K562 (cell line): ENCODE results near the gene AP3B2. TPM values are rescaled to one million over a fixed set of nuclear protein-coding genes. Genes with fewer than 3 reads are reported as not detected.
A peak's percentile ranks its signal among the peaks of the same experiment; 100 is the strongest.

Experiments
- ARID2 ChIP-seq: fragments of 450-650 bp; IDR thresholded peaks from 2 replicates; pipeline ENCODE4 v1.6.1; 2017; ENCODE audit warnings: antibody characterized with exemption, mild to moderate bottlenecking
- BDP1 ChIP-seq: IDR thresholded peaks from 3 replicates; pipeline ENCODE4 v1.6.1; 2011; ENCODE audit not compliant: insufficient read length, insufficient read depth
- CBX2 ChIP-seq: fragments of 200-600 bp; sonication (generic); IDR thresholded peaks from one replicate; pipeline ENCODE4 v1.6.1; 2012; ENCODE audit warnings: mild to moderate bottlenecking, low read length, inconsistent platforms; ENCODE audit not compliant: insufficient read depth, poor library complexity, severe bottlenecking
- CXXC5 ChIP-seq: fragments of 250-450 bp; sonication (Bioruptor Pico); IDR thresholded peaks from 2 replicates; pipeline ENCODE4 v1.8.0; 2022; ENCODE audit warnings: inconsistent platforms, mild to moderate bottlenecking, moderate library complexity
- EP400 ChIP-seq: fragments of 450-650 bp; IDR thresholded peaks from 2 replicates; pipeline ENCODE4 v1.6.1; 2017; ENCODE audit warnings: antibody characterized with exemption, mild to moderate bottlenecking, moderate library complexity
- ETV5 ChIP-seq: sonication (generic); formaldehyde crosslinking; IDR thresholded peaks from 2 replicates; pipeline ENCODE4 v1.4.0; 2020; ENCODE audit warnings: low read depth, mild to moderate bottlenecking, missing genetic modification reagents
- HLTF ChIP-seq: fragments of 450-650 bp; IDR thresholded peaks from 2 replicates; pipeline ENCODE4 v1.6.1; 2016
- KAT8 ChIP-seq: fragments of 450-650 bp; IDR thresholded peaks from 2 replicates; pipeline ENCODE4 v1.6.1; 2016; ENCODE audit warnings: low read depth, mild to moderate bottlenecking
- MCM7 ChIP-seq, 2 experiments: fragments of 450-650 bp; IDR thresholded peaks; 2 replicates each; pipeline ENCODE4 v1.6.1; 2016 to 2018
- MTA2 ChIP-seq: fragments of 450-650 bp; IDR thresholded peaks from 2 replicates; pipeline ENCODE4 v1.6.1; 2016; ENCODE audit warnings: low read depth
- NFE2 ChIP-seq: IDR thresholded peaks from 2 replicates; pipeline ENCODE4 v1.6.1; 2014; ENCODE audit warnings: antibody characterized with exemption, low read depth
- PRPF4 ChIP-seq: fragments of 200-400 bp; formaldehyde crosslinking; IDR thresholded peaks from one replicate; pipeline ENCODE4 v1.6.1; 2017; ENCODE audit warnings: low read length, low read depth, mild to moderate bottlenecking; ENCODE audit not compliant: insufficient read depth, poor library complexity, severe bottlenecking
- PTTG1 ChIP-seq: fragments of 450-650 bp; IDR thresholded peaks from 2 replicates; pipeline ENCODE4 v1.6.1; 2016; ENCODE audit warnings: low read depth, mild to moderate bottlenecking, missing genetic modification characterization, missing compliant biosample characterization
- RFX1 ChIP-seq: fragments of 450-650 bp; IDR thresholded peaks from 2 replicates; pipeline ENCODE4 v1.6.1; 2016; ENCODE audit warnings: mild to moderate bottlenecking, moderate library complexity
- SAFB2 ChIP-seq: fragments of 200-400 bp; formaldehyde crosslinking; IDR thresholded peaks from 2 replicates; pipeline ENCODE4 v1.6.1; 2018; ENCODE audit warnings: borderline replicate concordance, low read length, low read depth, moderate library complexity; ENCODE audit not compliant: severe bottlenecking
- STAT5B ChIP-seq: fragments of 250-450 bp; sonication (Bioruptor Pico); IDR thresholded peaks from 2 replicates; pipeline ENCODE4 v1.8.0; 2021; ENCODE audit warnings: mild to moderate bottlenecking, inconsistent platforms
- TFAM ChIP-seq: fragments of 250-450 bp; sonication (Bioruptor Pico); conservative IDR thresholded peaks from 2 replicates; pipeline ENCODE4 v1.5.0; 2021; ENCODE audit warnings: mild to moderate bottlenecking, moderate library complexity
- ZBTB12 ChIP-seq: fragments of 250-450 bp; sonication (Bioruptor Pico); IDR thresholded peaks from 2 replicates; pipeline ENCODE4 v1.4.0; 2020
- ZNF253 ChIP-seq: fragments of 250-450 bp; sonication (Bioruptor Pico); conservative IDR thresholded peaks from 2 replicates; pipeline ENCODE4 v1.6.1; 2021; ENCODE audit warnings: mild to moderate bottlenecking
- ZNF436 ChIP-seq: fragments of 250-450, 450-650 bp; sonication (Bioruptor Pico); formaldehyde crosslinking; IDR thresholded peaks from 2 replicates; pipeline ENCODE4 v1.7.0; 2020; ENCODE audit warnings: mild to moderate bottlenecking
- ZNF445 ChIP-seq: fragments of 250-450 bp; sonication (Bioruptor Pico); IDR thresholded peaks from 2 replicates; pipeline ENCODE4 v1.4.0; 2020; ENCODE audit warnings: low read depth, mild to moderate bottlenecking, moderate library complexity
- ZNF696 ChIP-seq: fragments of 250-450 bp; sonication (Bioruptor Pico); conservative IDR thresholded peaks from 2 replicates; pipeline ENCODE4 v1.4.0; 2020; ENCODE audit warnings: mild to moderate bottlenecking, moderate library complexity
- polyA plus RNA-seq, 8 experiments: library from polyadenylated mRNA; depleted of rRNA in 4 of 8; stranded (reverse) in 5 of 8; unstranded in 3 of 8; fragments of >200 nt; fragmentation: Nextera tagmentation in 2 of 8; fragmentation: Illumina TruSeq in 1 of 8; extraction: Ambion mirVana in 2 of 8; extraction: Trizol in 1 of 8; gene quantifications; 2 replicates each; pipeline versions ENCODE4 v1.2.1 to v1.2.3, GENCODE V29; 2011 to 2014; ENCODE audit warnings: inconsistent platforms in 1 of 8, missing spikeins in 1 of 8
- total RNA-seq, 7 experiments: library from RNA; depleted of rRNA in 6 of 7; stranded (reverse); fragments of >200 nt in 6 of 7; fragmentation: Illumina TruSeq in 2 of 7; extraction: Trizol in 2 of 7; gene quantifications; 2 replicates each; pipeline versions ENCODE4 v1.2.1 to v1.2.3, GENCODE V29; 2011 to 2021; ENCODE audit warnings: low replicate concordance in 1 of 7
- TF ChIP-seq, protein P1 (sequence below): fragments of 250-450 bp; sonication (Bioruptor Pico); IDR thresholded peaks from 2 replicates; pipeline ENCODE4 v1.5.0; 2021
- TF ChIP-seq, protein P2 (sequence below): sonication (generic); formaldehyde crosslinking; IDR thresholded peaks from 2 replicates; pipeline ENCODE4 v1.8.0; 2022; ENCODE audit warnings: mild to moderate bottlenecking, missing genetic modification reagents
- TF ChIP-seq, protein P3 (sequence below): sonication (generic); formaldehyde crosslinking; IDR thresholded peaks from 2 replicates; pipeline ENCODE4 v1.8.1; 2023; ENCODE audit warnings: mild to moderate bottlenecking, missing genetic modification reagents

The AP3B2 gene
- total and polyA plus RNA-seq, 9 of the 15 experiments (the other 6 are each of a cell fraction or from before 2014, with no cell fraction given), result 0.03 to 0.15 (median 0.10) TPM; not detected in 2

GRCh38 chr15:82647045-82647834, 62.4 kb downstream of the AP3B2 start, which contains the start of gene CPEB1 (continued):
- TF ChIP-seq, protein P1, sequence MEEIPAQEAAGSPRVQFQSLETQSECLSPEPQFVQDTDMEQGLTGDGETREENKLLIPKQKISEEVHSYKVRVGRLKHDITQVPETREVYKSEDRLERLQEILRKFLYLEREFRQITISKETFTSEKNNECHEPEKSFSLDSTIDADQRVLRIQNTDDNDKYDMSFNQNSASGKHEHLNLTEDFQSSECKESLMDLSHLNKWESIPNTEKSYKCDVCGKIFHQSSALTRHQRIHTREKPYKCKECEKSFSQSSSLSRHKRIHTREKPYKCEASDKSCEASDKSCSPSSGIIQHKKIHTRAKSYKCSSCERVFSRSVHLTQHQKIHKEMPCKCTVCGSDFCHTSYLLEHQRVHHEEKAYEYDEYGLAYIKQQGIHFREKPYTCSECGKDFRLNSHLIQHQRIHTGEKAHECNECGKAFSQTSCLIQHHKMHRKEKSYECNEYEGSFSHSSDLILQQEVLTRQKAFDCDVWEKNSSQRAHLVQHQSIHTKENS, result no peak
- peak; percentile 77; the same call in 1 of the 2 replicates for TF ChIP-seq EP400
- TF ChIP-seq, protein P2, sequence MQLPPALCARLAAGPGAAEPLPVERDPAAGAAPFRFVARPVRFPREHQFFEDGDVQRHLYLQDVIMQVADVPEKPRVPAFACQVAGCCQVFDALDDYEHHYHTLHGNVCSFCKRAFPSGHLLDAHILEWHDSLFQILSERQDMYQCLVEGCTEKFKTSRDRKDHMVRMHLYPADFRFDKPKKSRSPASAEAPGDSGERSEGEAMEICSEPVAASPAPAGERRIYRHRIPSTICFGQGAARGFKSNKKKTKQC (CRISPR knock-in tag), result peak; percentile 78
- no peak for TF ChIP-seq ZNF445
- TF ChIP-seq PRPF4, result no peak
- no peak for TF ChIP-seq ARID2
- TF ChIP-seq SAFB2, result no peak
- TF ChIP-seq KAT8, result no peak
- no peak for TF ChIP-seq TFAM (CRISPR knock-in tag)
- TF ChIP-seq MTA2, result no peak
- no peak for TF ChIP-seq STAT5B (CRISPR knock-in tag)
- TF ChIP-seq NFE2, result peak; percentile 86
- TF ChIP-seq ZNF253 (CRISPR knock-in tag), result no peak
- peak; percentile 96 for TF ChIP-seq CXXC5 (CRISPR knock-in tag)
- no peak for TF ChIP-seq RFX1
- TF ChIP-seq HLTF, result no peak
- TF ChIP-seq ZBTB12 (CRISPR knock-in tag), result no peak
- no peak for TF ChIP-seq MCM7 (IDR thresholded peaks at IDR 0.05)
- no peak for TF ChIP-seq PTTG1 (tag)
- TF ChIP-seq ETV5, result no peak; the same call in 1 of the 2 replicates
- no peak for TF ChIP-seq ZNF436 (CRISPR knock-in tag)
- TF ChIP-seq ZNF696, result no peak
- no peak for TF ChIP-seq BDP1
- TF ChIP-seq, protein P3, sequence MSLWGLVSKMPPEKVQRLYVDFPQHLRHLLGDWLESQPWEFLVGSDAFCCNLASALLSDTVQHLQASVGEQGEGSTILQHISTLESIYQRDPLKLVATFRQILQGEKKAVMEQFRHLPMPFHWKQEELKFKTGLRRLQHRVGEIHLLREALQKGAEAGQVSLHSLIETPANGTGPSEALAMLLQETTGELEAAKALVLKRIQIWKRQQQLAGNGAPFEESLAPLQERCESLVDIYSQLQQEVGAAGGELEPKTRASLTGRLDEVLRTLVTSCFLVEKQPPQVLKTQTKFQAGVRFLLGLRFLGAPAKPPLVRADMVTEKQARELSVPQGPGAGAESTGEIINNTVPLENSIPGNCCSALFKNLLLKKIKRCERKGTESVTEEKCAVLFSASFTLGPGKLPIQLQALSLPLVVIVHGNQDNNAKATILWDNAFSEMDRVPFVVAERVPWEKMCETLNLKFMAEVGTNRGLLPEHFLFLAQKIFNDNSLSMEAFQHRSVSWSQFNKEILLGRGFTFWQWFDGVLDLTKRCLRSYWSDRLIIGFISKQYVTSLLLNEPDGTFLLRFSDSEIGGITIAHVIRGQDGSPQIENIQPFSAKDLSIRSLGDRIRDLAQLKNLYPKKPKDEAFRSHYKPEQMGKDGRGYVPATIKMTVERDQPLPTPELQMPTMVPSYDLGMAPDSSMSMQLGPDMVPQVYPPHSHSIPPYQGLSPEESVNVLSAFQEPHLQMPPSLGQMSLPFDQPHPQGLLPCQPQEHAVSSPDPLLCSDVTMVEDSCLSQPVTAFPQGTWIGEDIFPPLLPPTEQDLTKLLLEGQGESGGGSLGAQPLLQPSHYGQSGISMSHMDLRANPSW, result no peak
- TF ChIP-seq CBX2, result no peak
